Hematopoietic multipotent progenitor cell treated with erythropoietin and hydrocortisone succinate and interleukin-3 and kit ligand, for 8 days (in vitro differentiated cells): ENCODE measurements around the gene DIP2C.
A peak's percentile ranks its signal among the peaks of the same experiment; 100 is the strongest.
"Not testable (repeated sequence)": the region's sequence is repeated elsewhere in the genome, so short reads cannot be mapped to it uniquely, and the experiment has no call there.

Source experiments
- DNase-seq: peaks from one replicate; pipeline ENCODE4 v3.0.0-alpha.2; 2015

DIP2C gene

DNA sequence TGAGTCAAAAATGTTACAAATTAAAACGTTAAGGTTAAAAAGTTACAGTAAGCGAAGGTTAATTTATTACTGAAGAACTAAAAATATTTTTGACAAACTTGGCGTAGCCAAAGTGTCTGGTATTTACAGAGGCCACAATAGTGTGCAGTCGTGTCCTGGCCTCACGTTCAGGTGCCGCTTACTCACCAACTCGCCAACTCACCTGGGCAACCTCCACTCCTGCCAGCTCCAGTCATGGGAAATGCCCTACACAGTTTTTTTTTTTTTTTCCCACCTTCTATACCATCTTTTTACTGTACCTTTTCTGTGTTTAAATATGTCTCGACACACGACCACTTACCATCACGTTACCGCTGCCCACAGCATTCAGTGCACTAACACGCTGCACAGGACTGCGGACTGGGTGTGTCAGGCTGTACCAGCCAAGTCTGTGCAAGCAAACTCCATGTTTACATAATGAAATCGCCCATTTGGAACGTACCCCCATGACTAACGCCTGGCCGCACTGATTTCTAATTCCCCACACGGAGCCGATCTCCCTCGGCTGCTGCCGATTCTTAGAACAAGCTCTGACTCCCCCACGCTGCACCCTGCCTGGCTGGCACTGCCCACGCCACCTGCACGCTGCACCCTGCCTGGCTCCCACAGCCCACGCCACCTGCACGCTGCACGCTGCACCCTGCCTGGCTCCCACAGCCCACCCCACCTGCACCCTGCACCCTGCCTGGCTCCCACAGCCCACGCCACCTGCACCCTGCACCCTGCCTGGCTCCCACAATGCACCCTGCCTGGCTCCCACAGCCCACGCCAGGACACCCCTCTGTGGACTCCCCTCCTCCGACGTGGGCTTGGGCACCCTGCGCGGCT, 351.1 kb downstream of the DIP2C start:
- no peak for DNase-seq

DNA sequence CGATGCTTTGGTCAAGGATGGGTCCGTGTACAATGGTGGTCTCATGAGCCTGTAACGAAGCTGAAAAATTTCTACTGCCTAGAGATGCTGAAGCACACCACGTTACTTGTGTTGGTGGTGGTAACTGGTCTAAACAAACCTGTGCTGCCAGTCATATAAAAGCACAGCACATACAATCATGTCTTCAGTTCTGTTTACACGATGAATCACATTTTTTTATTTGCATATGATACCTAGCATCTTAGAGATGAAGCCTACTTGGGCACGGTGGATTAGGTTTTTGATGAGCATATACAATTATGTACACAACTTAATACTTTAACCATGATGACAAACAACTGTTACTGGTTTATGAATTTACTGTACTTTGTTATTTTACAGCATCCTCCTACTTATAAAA, 353.2 kb downstream of the DIP2C start:
- no peak for DNase-seq

DNA sequence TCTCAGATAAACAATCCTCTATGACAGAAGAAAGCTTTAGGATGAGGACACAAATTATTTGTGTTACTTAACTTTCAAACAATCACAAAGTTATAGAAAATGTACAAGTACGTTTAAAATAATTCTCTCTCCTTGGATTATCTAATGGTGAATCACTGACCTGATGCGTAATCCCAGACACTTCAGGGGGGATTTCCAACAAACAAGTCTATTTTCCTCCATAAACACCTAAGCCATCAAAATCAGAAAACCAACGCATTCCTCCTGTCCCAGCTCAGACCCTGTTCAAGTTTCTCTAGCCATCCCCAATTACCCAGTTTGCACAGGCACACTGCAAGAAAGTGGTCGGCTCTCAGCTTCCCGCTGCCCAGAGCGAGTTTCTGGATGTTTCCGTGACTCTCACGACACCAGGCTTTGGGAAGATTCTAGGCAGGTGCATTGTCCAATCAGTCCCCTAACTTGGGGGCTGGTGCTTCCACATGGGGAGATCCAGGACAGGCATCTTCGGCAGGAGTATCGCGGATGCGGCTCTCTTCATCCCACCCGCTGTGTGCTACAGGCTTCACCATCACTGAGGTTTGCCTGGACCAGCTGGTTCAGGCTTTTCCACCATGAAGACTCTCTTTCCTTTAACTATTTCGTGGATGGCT, 354.2 kb downstream of the DIP2C start:
- DNase-seq: no peak

GRCh38 chr10:331186-331585, 358.3 kb downstream of the DIP2C start:
- DNase-seq: no peak

GRCh38 chr10:329361-330099, 359.9 kb downstream of the DIP2C start:
- peak; percentile 73 for DNase-seq

- DNase-seq: no peak
These were observed 361.3 kb downstream of the DIP2C start for GRCh38 chr10:327889-328852.

GRCh38 chr10:326894-327635, 362.4 kb downstream of the DIP2C start:
- no peak for DNase-seq

- no peak for DNase-seq
These were observed 363.1 kb downstream of the DIP2C start for GRCh38 chr10:326350-326749.

DNA sequence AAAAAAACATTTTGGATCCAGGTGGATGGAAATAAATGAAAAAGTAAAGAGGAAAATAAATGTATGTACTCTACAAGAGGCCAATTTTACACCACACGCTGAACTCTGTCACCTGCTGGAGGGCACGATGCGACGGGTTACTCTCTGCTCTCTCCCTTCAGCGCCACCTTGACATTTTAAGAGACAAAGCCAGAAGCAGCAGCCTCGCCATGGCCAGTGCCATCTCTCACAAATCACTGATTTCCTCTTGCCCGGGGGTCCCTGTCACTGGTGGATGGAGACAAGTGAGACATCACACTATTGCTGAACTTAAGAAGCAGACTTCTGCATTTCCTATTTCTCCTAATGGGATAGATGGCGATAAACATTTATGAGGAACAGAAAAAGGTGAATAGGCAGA, 364.2 kb downstream of the DIP2C start:
- DNase-seq: no peak

- no peak for DNase-seq
These were observed 364.9 kb downstream of the DIP2C start for GRCh38 chr10:324593-324992.

GRCh38 chr10:323651-324293, 365.7 kb downstream of the DIP2C start:
- peak; percentile 36 for DNase-seq

DNA sequence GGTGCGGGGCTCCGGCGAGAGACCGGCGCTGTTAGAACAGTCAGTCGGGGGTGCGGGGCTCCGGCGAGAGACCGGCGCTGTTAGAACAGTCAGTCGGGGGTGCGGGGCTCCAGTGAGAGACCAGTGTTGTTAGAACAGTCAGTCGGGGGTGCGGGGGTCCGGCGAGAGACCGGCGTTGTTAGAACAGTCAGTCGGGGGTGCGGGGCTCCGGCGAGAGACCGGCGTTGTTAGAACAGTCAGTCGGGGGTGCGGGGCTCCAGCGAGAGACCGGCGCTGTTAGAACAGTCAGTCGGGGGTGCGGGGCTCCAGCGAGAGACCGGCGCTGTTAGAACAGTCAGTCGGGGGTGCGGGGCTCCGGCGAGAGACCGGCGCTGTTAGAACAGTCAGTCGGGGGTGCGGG, 366.4 kb downstream of the DIP2C start:
- DNase-seq: not testable (repeated sequence)

- no peak for DNase-seq
These were observed 368.7 kb downstream of the DIP2C start for GRCh38 chr10:320771-321170.

- no peak for DNase-seq
These were observed 371.5 kb downstream of the DIP2C start for GRCh38 chr10:317926-318325.

GRCh38 chr10:317271-317769, 372.1 kb downstream of the DIP2C start:
- no peak for DNase-seq

- DNase-seq: no peak
These were observed 373.1 kb downstream of the DIP2C start for GRCh38 chr10:316390-316789.

DNA sequence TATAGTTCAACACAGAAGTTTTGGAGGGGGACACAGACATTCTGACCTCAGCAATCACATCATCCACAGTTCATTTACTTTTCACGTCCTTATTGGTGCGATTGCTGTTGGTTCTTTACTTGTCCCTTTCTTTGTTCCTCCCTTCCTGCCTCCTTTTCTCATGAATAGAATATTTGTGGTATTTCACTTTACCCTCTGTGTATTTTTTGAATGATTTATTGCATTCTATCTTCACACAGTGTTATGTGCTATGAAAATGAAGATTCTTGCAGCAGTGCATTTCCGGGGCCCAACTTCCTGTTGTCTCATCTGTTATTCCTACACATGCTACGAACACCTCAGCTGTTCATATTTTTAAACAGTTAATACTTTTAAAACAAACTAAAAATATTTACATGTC, 374.6 kb downstream of the DIP2C start:
- DNase-seq: no peak

DNA sequence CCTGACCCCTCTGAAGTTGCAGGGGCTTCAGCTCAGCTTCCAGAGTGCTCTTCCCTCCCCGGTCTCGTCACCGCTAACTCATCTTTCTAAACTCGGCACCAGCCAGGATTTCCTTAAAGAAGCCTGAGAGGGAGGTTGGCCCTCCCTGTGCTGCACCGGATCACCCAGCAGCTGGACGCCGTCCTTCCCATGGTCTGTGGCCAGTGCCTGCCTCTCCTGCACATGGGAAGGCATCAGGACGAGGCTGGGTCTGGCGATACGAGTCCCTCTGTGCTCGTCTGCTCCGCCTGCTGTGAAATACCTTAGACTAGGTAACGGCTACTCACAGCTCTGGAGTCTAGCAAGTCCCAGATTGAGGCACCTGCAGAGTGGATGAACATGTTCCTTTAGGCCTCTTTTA, 375.1 kb downstream of the DIP2C start:
- no peak for DNase-seq

DNA sequence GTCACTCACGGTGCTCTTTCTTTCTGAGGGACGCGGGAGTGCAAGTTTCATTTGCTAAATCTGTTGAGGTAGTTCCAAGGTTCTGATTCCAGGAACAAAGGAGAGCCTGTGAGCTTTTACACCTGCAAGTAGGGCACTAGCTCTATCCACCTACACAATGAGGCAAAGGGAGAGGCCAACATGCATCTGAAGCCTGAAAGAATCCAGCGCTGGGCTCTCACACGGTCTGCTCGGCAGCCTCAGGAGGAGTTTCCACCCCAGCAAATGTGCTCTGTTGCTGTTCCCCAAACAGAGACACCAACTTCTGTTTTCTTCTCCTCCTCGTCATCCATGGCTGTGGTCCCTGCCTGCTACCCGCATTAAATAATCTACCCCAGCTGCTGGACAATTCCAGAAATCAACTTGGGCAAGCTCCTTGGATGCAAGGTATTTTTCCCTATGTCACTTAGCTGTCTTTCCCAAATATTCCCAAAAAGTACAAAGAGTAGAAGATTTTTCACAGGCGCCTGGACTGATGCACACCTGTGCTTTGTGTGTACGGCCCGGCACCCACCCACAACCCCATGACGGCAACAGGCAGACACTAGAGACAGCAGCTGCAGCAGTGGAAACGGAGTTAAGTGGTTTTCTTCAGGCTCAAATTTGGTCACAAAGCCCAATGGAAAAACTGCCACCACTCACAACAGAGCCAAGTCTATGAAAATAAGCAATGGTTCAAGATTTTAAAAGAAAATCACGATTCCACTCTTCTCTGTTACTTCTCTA, 377.4 kb downstream of the DIP2C start:
- no peak for DNase-seq

DNA sequence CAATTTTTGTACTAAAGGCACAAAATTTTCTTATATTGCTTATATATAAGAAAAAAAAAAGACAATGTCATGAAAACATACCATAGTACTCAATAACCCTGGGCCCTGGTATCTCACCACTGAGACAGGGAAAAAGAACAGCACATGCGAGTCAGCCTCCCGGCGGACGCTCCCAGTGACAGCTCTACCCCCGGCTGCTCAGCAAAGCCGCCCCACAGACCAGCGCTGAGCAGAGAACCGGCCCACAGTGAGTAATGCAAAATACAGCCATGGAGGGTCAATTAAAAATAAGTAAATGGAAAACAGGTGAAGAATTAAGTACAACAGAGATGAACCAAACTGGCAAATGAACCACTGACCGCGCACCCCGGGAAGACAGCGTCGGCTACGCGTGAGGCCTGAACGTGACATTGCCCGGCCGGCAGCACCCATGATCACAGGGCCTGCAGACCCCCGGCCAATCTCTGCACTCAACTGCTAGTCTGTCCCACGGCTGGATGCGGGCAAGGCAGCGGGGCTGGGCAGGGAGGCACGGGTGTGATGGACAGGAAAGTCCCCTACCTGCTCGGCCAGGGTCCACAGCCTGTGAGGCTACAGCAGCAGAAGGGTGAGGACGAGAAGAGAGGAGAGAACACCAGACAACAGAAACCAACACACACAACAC, 378.4 kb downstream of the DIP2C start:
- DNase-seq: no peak
